ENCODE results near the gene SKIC8. TPM values are rescaled to one million over a fixed set of nuclear protein-coding genes. Genes with fewer than 3 reads are reported as not detected.
"Not testable (repeated sequence)": the region's sequence is repeated elsewhere in the genome, so short reads cannot be mapped to it uniquely, and the experiment has no call there.

SKIC8 gene
- total RNA-seq, 1 experiment from 2014 or later, result 90.7 TPM

GRCh38 chr15:78265137-78265460 lies 34.3 kb downstream of the SKIC8 start:
- DNase-seq (ENCODE audit: low read depth), result no peak
- in situ Hi-C loops (cut with HindIII; ENCODE audit: low pct_unique_long_range_greater_than_20kb, low sequenced_read_pairs), result no loop called here

GRCh38 chr15:78264304-78265136 lies 34.9 kb downstream of the SKIC8 start, which contains the start of gene DNAJA4:
DNAJA4 (plus strand) TSS chr15:78264562; CDS start chr15:78264764, 202 bp downstream.
- in situ Hi-C loops (cut with HindIII; ENCODE audit: low pct_unique_long_range_greater_than_20kb, low sequenced_read_pairs), result no loop called here
- no peak for DNase-seq (ENCODE audit: low read depth)

GRCh38 chr15:78263907-78264303 lies 35.5 kb downstream of the SKIC8 start:
- in situ Hi-C loops (cut with HindIII; ENCODE audit: low pct_unique_long_range_greater_than_20kb, low sequenced_read_pairs), result no loop called here
- no peak for DNase-seq (ENCODE audit: low read depth)

- in situ Hi-C loops (cut with HindIII; ENCODE audit: low pct_unique_long_range_greater_than_20kb, low sequenced_read_pairs), result no loop called here
- no peak for DNase-seq (ENCODE audit: low read depth)
Measured at GRCh38 chr15:78263351-78263781, 36.0 kb downstream of the SKIC8 start.

- DNase-seq (ENCODE audit: low read depth), result no peak
- in situ Hi-C loops (cut with HindIII; ENCODE audit: low pct_unique_long_range_greater_than_20kb, low sequenced_read_pairs), result no loop called here
Measured at GRCh38 chr15:78261062-78261461, 38.3 kb downstream of the SKIC8 start.

- in situ Hi-C loops (cut with HindIII; ENCODE audit: low pct_unique_long_range_greater_than_20kb, low sequenced_read_pairs), result no loop called here
- DNase-seq (ENCODE audit: low read depth), result no peak
Measured at GRCh38 chr15:78260489-78260888, 38.9 kb downstream of the SKIC8 start.

GRCh38 chr15:78259232-78259631 lies 40.2 kb downstream of the SKIC8 start:
- DNase-seq (ENCODE audit: low read depth), result no peak
- in situ Hi-C loops (cut with HindIII; ENCODE audit: low pct_unique_long_range_greater_than_20kb, low sequenced_read_pairs), result no loop called here

- DNase-seq (ENCODE audit: low read depth), result no peak
- in situ Hi-C loops (cut with HindIII; ENCODE audit: low pct_unique_long_range_greater_than_20kb, low sequenced_read_pairs), result no loop called here
Measured at GRCh38 chr15:78257681-78258080, 41.7 kb downstream of the SKIC8 start.

- in situ Hi-C loops (cut with HindIII; ENCODE audit: low pct_unique_long_range_greater_than_20kb, low sequenced_read_pairs), result no loop called here
Measured at GRCh38 chr15:78256044-78256437, 43.4 kb downstream of the SKIC8 start.

GRCh38 chr15:78255421-78256043 lies 43.9 kb downstream of the SKIC8 start:
- in situ Hi-C loops (cut with HindIII; ENCODE audit: low pct_unique_long_range_greater_than_20kb, low sequenced_read_pairs), result no loop called here
- DNase-seq (ENCODE audit: low read depth), result no peak

More at GRCh38 chr15:78256044-78256437, 43.4 kb downstream of the SKIC8 start:
- DNase-seq (ENCODE audit: low read depth), result no peak

- in situ Hi-C loops (cut with HindIII; ENCODE audit: low pct_unique_long_range_greater_than_20kb, low sequenced_read_pairs), result no loop called here
- no peak for DNase-seq (ENCODE audit: low read depth)
Measured at GRCh38 chr15:78251136-78251535, 48.3 kb downstream of the SKIC8 start.

GRCh38 chr15:78249131-78249530 lies 50.3 kb downstream of the SKIC8 start:
- in situ Hi-C loops (cut with HindIII; ENCODE audit: low pct_unique_long_range_greater_than_20kb, low sequenced_read_pairs), result no loop called here
- DNase-seq (ENCODE audit: low read depth), result no peak

- in situ Hi-C loops (cut with HindIII; ENCODE audit: low pct_unique_long_range_greater_than_20kb, low sequenced_read_pairs), result no loop called here
Measured at GRCh38 chr15:78247911-78248310, 51.5 kb downstream of the SKIC8 start.

GRCh38 chr15:78245976-78246620 lies 53.3 kb downstream of the SKIC8 start:
- DNase-seq (ENCODE audit: low read depth); in situ Hi-C loops (cut with HindIII; ENCODE audit: low pct_unique_long_range_greater_than_20kb, low sequenced_read_pairs): not testable (repeated sequence)

More at GRCh38 chr15:78247911-78248310, 51.5 kb downstream of the SKIC8 start:
- no peak for DNase-seq (ENCODE audit: low read depth)

GRCh38 chr15:78245392-78245791 lies 54.0 kb downstream of the SKIC8 start:
- in situ Hi-C loops (cut with HindIII; ENCODE audit: low pct_unique_long_range_greater_than_20kb, low sequenced_read_pairs); DNase-seq (ENCODE audit: low read depth): not testable (repeated sequence)

- in situ Hi-C loops (cut with HindIII; ENCODE audit: low pct_unique_long_range_greater_than_20kb, low sequenced_read_pairs), result no loop called here
- DNase-seq (ENCODE audit: low read depth), result no peak
Measured at GRCh38 chr15:78244893-78245292, 54.5 kb downstream of the SKIC8 start.

- in situ Hi-C loops (cut with HindIII; ENCODE audit: low pct_unique_long_range_greater_than_20kb, low sequenced_read_pairs), result no loop called here
- no peak for DNase-seq (ENCODE audit: low read depth)
Measured at GRCh38 chr15:78244101-78244500, 55.3 kb downstream of the SKIC8 start.

- no peak for DNase-seq (ENCODE audit: low read depth)
- in situ Hi-C loops (cut with HindIII; ENCODE audit: low pct_unique_long_range_greater_than_20kb, low sequenced_read_pairs), result no loop called here
Measured at GRCh38 chr15:78243491-78243941, 55.9 kb downstream of the SKIC8 start.

- in situ Hi-C loops (cut with HindIII; ENCODE audit: low pct_unique_long_range_greater_than_20kb, low sequenced_read_pairs), result no loop called here
- DNase-seq (ENCODE audit: low read depth), result no peak
Measured at GRCh38 chr15:78243058-78243457, 56.4 kb downstream of the SKIC8 start.
